ENCODE measurements around the gene DNAH12.
"Not testable (repeated sequence)": the region's sequence is repeated elsewhere in the genome, so short reads cannot be mapped to it uniquely, and the experiment has no call there.

The DNAH12 gene

DNA sequence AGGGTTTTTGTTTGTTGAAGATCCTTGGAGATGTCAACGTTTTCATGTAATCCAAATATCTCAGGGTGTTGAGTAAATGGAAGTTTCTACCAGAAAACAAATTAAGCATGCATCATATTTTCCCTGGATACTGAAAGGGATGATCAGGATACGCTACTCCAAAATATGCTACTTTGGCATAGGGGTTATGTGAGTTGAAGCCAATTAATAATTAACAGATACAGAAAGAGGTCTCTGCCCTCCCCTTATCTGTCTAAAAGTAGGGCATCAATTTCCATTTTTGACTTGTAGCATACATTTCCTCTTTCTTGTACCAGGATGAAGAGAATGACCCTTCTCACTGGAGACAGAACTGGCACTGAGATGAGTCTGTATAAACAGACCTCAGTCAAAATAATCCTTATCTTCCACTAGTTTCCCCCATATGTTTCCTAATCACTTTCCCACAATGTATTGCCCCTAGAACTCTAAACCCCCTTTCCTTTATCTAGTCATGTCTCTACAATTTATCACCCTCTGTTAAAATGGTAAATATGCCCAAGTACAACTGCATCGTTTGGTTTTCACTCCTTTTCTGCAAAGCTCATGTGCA, 234.3 kb downstream of the DNAH12 start:
- no peak for DNase-seq

DNA sequence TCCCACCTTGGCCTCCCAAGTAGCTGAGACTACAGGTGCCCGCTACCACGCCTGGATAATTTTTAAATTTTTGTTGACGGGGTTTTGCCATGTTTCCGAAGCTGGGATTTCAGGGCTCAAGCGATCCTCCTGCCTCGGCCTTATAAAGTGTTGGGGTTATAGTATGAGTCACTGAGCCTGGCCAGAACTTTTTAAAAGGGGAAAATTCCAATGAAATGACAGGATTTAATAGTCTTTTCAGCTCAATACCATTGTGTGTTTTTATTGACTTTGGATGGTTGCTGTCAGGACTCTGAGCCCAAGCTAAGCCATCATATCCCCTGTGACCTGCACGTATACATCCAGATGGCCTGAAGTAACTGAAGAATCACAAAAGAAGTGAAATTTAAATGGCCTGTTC, 240.6 kb downstream of the DNAH12 start:
- DNase-seq, result not testable (repeated sequence)

DNA sequence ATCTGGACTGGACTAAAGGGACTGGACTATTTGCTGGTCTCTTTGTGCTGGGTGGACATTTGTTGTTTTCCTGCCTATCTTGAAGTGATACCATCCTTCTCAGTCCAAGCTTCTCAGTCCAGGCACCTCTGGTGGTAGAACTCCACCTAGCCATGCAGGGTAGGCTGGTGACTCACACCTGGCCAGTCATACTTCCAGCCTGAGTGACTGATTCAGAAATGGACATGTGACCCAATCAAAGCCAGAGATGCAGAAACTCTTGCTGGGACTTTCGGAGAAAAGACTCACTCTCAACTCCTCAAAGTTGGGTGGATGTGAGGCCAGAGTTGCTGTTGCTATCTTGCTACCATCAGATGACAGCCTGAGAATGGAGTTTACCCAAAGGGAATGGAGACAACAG, 246.1 kb downstream of the DNAH12 start:
- no peak for DNase-seq

DNA sequence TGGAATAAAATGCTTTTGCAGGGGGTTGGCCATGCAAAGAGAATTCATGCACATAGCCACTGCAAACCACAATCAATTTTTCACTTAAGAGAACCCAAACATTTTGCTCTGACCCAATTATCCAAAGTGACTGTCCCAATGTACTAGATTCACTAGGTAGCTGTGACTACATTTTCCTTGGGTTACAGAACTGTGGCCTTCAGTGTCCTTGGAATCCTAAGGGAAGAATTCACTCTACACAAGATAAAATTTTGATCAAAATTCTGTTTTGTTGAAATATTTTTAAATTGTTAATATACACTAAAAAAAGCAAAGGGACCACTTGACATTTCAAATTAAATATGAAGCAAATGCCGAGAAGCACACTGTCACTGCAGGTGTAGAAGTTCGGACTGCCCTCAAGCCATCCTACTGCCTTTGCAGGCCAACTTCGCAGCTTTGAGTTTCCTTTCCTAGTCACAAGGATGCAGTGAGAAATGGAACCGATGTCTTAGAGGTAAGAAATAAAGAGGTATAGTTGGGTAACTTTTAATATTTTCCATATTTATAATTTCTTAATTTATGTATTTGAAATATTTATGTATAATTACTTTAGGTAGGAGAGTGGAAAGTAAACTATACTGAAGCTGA, 251.1 kb downstream of the DNAH12 start:
- DNase-seq, result no peak

DNA sequence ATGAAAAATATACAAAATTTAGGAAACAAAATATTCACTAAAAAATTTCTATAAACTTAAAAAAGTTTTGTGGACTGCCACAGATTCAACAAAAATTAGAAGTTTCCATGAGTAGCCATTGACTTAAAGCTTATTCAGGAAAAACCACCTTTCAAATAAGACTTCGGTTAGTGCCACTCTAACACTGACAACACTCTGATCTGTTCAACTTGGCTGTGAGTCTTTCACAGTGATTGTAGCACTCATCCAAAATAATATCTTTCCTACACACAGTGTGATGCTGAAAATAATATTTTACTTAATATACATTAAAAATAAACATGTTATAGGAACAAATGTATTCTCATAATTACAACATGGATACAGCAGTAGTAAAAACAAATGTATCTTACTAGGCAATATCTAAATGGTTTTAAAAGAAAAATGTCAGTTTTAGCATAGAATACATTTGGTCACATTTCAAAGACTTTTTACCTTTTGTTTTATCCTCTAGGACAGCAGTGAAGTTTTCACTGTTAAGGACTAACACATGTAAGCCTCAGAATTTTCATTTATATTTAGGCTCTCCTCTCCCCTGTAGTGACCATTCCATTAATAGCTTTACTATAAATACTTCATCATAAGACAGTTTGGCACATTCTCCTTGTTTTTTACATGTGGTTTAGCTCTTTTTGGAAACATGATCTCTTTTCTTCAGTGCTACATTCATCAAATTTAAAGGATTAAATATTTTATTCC, 251.8 kb downstream of the DNAH12 start, which contains the start of gene ASB14:
Gene ASB14 (minus strand): TSS at position 527 of the 738 bp plus-strand sequence. CDS start 652 bp downstream, outside the sequence.
- no peak for DNase-seq

DNA sequence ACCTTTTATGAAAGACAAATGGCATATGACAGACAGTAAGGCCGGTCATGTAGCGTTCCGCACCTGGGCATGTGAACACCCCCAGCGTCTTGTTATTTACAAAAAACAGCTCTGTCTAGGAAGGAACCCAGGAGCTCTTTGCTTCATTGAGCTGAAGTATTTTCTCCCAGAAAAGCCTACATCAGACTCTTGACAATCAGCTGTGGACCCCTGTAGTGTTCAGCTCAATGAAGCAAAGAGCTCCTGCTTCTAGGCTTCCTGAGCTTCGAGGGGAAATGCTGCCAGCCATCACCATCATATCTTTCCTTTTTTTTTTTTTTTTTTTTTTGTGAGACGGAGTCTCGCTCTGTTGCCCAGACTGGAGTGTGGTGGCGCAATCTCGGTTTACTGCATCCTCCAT, 255.7 kb downstream of the DNAH12 start:
- DNase-seq, result no peak

DNA sequence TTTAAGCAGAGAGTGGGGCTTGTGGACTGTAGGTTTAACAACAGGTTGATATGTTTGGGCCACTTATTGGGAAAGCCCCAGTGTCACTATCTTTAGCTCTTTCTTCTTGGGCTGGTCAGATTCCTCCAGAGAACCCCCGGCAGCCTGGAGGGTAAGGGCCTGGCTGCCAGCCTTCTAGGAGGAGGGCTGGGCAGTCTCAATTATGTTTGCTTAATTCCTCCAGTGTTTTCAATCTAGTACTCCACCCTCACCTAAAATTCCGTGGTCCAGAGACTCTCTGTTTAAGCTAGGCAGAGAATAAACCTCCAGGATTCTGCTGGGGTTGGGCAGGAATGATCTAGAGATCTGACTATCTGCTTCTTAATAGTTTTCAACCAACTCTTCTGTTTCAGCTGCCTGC, 256.9 kb downstream of the DNAH12 start:
- DNase-seq, result no peak

DNA sequence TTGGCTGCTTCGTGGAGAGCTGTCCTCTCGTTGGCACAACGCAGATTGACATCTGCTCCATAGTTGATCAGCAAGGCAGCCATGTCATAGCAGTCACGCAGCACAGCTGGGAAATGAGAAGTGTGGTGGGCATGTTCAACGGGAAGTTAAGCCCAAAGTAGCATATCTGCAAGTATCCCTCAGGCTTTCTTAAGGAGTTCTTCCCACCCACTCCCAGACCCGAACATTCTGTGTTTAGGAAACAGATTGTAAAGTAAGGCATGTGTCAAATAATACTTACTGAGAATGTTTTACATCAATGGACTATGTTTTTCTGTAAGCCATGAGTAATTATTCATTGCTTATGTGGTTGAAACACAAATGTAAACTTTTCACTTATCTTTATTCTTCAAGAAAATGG, 260.8 kb downstream of the DNAH12 start:
- no peak for DNase-seq

DNA sequence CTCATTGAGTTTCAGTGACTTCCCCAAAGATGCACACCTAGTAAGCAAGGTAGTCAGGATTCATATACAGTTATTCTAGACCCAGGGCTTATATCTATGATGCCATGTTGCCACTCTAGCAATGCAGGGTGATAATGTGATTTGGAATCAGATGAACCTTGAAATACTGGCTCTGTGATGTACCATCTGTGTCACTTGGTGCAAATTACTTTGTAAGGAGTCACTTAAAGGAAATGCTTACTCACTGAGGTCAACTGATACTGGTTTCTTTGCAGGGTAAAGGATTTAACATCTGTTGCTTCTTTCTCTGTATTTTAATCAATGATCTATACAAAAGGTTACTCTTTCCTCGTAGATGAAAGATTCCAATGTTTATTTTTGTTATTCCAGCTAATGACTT, 262.4 kb downstream of the DNAH12 start:
- no peak for DNase-seq

DNA sequence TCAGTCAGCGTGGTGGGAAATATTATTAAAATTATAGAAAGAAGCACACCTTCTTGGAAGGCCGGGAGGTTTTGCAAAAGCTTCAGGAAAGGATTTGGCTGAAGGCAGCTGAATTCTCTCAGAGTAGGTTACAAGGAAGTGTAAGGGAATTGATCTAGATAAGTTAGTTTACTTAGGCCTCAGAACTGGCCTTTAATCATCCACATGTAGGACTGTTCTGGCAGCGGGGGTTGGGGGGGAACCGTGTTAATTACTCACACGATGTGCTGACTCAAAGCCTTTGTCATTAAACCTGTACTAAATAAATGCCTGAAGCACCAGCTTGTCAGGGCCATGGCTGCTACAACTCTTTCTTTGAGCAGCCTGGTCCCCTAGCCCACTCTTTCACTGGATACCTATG, 264.5 kb downstream of the DNAH12 start:
- DNase-seq, result no peak

DNA sequence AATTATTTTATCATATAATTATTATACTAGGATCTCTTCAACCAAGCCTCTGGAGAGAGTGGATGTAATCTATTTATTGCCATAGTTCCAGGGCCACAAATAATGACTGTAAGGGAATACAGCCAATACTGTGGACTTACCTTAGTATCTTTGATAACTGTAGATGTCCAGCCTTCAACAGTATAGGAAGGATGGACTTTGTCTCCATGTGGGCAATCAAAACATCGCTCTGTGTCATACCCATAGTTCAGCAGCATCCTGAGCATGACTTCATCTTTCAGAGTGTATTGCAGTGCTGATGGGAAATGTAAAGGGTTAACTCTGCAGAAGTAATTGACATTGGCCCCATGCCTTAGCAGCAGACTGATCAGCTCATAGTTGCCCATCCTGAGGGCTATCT, 265.9 kb downstream of the DNAH12 start:
- DNase-seq, result no peak

DNA sequence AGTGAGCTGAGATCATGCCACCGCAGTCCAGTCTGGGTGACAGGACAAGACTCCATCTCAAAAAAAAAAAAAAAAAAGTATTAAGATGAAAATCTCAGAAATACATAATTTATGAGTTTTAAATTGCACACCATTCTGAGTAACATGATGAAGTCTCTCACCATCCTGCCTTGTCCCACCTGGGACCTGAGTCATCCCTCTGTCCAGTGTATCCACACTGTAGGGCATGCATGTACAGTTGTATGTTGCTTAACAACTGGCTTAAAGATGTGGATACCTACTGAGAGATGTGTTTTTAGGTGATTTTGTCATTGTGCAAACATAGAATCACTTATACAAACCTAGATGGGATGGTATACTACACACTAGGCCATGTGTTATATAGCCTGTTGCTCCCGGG, 268.8 kb downstream of the DNAH12 start:
- DNase-seq, result no peak

DNA sequence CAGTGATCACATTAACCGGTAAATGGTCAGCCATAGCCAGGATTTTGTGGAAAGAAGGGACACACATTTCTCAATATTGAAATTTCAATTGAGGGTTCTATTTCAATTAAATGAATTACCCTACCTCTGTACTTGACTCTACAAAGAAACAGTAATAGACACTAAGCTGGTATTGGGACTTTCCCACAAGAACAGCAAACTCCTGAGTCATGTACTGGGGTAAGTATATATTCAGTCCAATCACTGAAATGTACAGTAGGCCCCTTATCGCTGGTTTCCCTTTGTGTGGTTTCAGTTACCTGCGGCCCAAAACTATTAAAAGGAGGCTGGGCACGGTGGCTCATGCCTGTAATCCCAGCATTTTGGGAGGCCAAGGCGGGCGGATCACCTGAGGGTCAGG, 269.3 kb downstream of the DNAH12 start:
- no peak for DNase-seq

DNA sequence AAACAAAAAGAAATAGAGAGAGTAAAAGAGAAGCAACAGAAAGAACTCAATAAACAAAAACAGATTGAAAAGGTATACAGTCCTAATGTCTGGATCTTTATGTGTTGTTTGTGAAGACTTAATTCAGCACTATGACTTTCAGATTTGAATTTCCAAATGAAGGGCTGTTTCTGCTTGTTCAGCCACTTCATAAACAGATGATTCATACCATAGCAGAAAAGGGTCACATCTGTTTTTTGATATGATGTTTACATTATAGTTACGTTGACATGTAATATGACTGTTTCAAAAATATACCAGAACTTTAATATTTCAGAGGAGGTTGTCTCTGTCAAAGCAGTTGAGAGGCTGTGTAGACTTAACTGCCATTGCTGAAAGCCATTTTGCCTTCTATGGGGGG, 275.7 kb downstream of the DNAH12 start:
- DNase-seq, result no peak

DNA sequence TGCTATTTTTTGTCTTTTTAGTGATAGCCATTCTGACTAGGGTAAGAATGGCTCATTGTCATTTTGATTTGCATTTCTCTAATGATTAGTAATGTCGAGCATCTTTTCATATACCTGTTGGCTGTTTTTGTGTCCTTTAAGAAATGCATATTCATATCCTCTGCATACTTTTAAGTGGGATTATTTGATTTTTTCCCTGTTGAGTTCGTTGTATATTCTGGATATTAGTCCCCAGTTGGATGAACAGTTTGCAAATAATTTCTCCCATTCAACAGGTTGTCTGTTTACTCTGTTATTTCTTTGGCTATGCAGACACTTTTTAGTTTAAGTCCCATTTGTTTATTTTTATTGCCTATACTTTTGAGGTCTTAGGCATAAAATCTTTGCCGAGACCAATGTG, 282.2 kb downstream of the DNAH12 start:
- no peak for DNase-seq

DNA sequence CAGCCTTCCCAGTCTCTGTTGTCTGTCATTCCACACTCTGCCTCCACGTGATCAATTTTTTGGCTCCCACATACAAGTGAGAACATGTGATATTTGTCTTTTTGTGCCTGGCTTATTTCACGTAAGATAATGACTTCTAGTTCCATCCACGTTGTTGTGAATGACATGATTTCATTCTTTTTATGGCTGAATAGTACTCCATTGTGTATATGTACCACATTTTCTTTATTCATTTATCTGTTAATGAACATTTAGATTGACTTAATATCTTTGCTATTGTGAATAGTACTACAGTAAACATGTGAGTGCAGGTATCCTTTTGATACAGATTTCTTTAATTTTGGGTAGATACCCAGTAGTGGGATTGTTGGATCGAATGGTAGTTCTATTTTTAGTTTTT, 283.0 kb downstream of the DNAH12 start:
- DNase-seq, result no peak

DNA sequence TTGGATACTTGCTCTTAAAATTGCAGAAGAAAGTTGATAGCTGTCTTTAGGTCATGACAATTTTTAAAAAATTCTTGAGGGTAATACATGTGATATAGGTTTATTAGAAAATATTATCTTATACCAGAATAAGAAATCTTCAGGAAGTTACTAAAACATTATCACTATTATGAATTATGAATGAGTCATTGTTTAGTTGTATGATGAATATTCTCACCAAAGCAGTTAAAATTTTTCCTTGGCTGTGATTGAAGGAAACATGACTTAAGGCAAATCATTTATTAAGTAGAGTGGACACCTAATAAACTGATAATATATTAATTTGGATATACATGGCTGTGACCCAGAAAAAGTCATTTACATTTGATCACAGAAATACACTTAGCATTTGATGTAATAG, 286.5 kb downstream of the DNAH12 start:
- DNase-seq, result no peak

DNA sequence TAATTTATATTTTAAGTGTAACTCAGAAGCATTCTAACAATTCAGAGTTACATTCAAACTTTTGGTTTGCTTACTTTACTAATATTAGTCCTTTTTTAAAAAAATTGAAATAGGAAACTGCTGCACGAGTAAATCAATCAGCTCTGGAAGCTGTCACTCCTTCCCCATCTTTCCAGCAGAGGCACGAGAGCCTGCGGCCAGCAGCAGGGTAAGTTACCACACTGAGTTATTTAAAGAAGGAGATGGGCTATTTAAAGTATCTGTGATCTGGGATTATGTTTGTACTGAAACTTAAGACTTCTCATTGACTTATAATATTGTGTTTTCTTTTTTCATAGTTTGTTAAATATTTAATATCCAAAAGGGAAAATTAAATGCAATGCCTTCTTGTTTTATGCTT, 287.3 kb downstream of the DNAH12 start:
- DNase-seq, result no peak

DNA sequence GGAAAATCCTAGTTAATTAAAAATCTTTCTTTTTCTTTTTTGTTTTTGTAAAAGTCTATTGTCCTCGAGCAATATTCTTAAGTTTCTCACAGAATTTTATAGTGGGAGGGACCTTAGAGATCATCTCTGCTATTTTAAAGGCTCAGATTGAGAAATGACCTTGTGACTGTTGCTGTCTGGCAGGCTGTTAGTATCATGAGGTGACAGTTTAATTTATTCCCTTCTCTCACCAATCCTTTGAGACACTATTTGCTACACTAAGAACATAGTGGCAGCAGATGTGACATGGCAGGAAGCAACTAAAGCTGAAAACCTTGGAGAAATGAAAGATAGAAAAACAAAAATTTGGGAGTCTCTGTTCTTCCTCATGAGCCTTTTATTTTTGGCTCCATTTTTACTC, 291.7 kb downstream of the DNAH12 start:
- DNase-seq, result no peak

DNA sequence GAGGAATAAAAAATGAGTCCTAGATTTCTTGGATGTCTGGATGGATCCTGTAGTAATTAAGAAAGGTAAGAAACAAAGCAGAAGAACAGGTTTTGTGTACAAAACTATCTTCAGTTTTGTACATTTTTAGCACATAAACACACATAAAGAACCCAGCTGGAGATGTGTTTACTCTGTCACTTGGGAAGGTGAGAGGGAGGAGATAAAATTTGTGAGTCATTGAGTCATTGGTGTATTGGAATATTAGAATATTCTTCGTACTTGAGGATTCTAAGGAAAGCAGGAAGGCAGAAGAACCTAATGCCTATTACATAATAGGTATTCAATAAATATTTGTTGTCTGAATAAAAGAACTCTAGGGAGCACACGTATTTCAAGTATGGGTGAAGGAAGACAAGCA, 299.2 kb downstream of the DNAH12 start:
- no peak for DNase-seq

All from CD4-positive, alpha-beta T cell treated with Interleukin-21 for 1 hour (primary cell).